ENCODE measurements around the gene ACOT12. TPM values are rescaled to one million over a fixed set of nuclear protein-coding genes. Genes with fewer than 3 reads are reported as not detected.

Gene ACOT12
- total and polyA plus RNA-seq, 2 of the 13 experiments (the other 11 are each of a cell fraction or from before 2014, with no cell fraction given) = not detected

GRCh38 chr5:81388169-81388568 is 5.8 kb downstream of the ACOT12 start:
- no peak overlapping the region for H3K4me2 ChIP-seq (ENCODE audit: low read depth, low read length)
- whole genome bisulfite sequencing (ENCODE audit: low lambda C conversion rate) = 50% methylated on average over 4 of the region's 4 CpGs
- intact Hi-C loops (cut with micrococcal nuclease; ENCODE audit: unreplicated experiment) (no loop called here), in situ Hi-C loops (cut with HindIII; ENCODE audit: extremely low pct_ligation_motif_present, low pct_unique_long_range_greater_than_20kb) (no loop called here)
- H3K4me3 ChIP-seq (replicated peaks in 1 of 3; ENCODE audit: insufficient read depth in 1 of 3, low read depth in 2 of 3, low read length in 3 of 3) = no peak overlapping the region
- no peaks in the 10 kb centered on the region for H3K79me2 ChIP-seq (ENCODE audit: insufficient read depth, low read length)
- no peaks in the 10 kb centered on the region for H3K9me3 ChIP-seq (ENCODE audit: low read length)
- no peaks in the 10 kb centered on the region for H3K4me1 ChIP-seq (ENCODE audit: insufficient read depth, low read length)
- no peaks in the 10 kb centered on the region for H3K27me3 ChIP-seq (ENCODE audit: control insufficient read depth in 1 of 2, insufficient read depth in 2 of 2, low read length in 2 of 2)
- H2AFZ ChIP-seq (ENCODE audit: low read length) = no peak overlapping the region
- H3K27ac ChIP-seq (ENCODE audit: extremely low read length, insufficient read depth, low read length) = no peak overlapping the region
- FAIRE-seq (no peak), DNase-seq (ENCODE audit: low spot score) (no peak), ATAC-seq (no peak)
- H4K20me1 ChIP-seq (ENCODE audit: insufficient read depth, low read length) = no peaks in the 10 kb centered on the region
- no TSS peak for BruUV-seq (replicated peaks)
- H3K36me3 ChIP-seq (replicated peaks in 1 of 2; ENCODE audit: control insufficient read depth in 1 of 2, insufficient read depth in 2 of 2, low read length in 2 of 2) = no peaks in the 10 kb centered on the region
- H3K9ac ChIP-seq (ENCODE audit: insufficient read depth, low read depth, low read length) = no peak overlapping the region
- POLR2A ChIA-PET = no interaction called here
- TF ChIP-seq, protein P1, sequence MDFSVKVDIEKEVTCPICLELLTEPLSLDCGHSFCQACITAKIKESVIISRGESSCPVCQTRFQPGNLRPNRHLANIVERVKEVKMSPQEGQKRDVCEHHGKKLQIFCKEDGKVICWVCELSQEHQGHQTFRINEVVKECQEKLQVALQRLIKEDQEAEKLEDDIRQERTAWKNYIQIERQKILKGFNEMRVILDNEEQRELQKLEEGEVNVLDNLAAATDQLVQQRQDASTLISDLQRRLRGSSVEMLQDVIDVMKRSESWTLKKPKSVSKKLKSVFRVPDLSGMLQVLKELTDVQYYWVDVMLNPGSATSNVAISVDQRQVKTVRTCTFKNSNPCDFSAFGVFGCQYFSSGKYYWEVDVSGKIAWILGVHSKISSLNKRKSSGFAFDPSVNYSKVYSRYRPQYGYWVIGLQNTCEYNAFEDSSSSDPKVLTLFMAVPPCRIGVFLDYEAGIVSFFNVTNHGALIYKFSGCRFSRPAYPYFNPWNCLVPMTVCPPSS (IDR thresholded peaks at IDR 0.05) = no peak
- no peak for TF ChIP-seq XRCC5 (optimal IDR thresholded peaks at IDR 0.05; ENCODE audit: low read length)
- TF ChIP-seq, protein P2, sequence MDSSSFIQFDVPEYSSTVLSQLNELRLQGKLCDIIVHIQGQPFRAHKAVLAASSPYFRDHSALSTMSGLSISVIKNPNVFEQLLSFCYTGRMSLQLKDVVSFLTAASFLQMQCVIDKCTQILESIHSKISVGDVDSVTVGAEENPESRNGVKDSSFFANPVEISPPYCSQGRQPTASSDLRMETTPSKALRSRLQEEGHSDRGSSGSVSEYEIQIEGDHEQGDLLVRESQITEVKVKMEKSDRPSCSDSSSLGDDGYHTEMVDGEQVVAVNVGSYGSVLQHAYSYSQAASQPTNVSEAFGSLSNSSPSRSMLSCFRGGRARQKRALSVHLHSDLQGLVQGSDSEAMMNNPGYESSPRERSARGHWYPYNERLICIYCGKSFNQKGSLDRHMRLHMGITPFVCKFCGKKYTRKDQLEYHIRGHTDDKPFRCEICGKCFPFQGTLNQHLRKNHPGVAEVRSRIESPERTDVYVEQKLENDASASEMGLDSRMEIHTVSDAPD (CRISPR knock-in tag; IDR thresholded peaks at IDR 0.05) = no peak
- TF ChIP-seq SIN3A (IDR thresholded peaks at IDR 0.05; ENCODE audit: borderline replicate concordance, low read depth, low read length) = no peak
- no peak for TF ChIP-seq MAZ (IDR thresholded peaks at IDR 0.05; ENCODE audit: borderline replicate concordance, low read depth, low read length)
- TF ChIP-seq MAZ (CRISPR knock-in tag; IDR thresholded peaks at IDR 0.05; ENCODE audit: low read depth) = no peak
- no peak for TF ChIP-seq AGO1 (IDR thresholded peaks at IDR 0.05; ENCODE audit: low read depth, low read length, poor library complexity, severe bottlenecking)
- no peak for TF ChIP-seq ZNF143 (CRISPR knock-in tag; IDR thresholded peaks at IDR 0.05)
- TF ChIP-seq, protein P3, sequence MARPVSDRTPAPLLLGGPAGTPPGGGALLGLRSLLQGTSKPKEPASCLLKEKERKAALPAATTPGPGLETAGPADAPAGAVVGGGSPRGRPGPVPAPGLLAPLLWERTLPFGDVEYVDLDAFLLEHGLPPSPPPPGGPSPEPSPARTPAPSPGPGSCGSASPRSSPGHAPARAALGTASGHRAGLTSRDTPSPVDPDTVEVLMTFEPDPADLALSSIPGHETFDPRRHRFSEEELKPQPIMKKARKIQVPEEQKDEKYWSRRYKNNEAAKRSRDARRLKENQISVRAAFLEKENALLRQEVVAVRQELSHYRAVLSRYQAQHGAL (CRISPR knock-in tag; IDR thresholded peaks at IDR 0.05; ENCODE audit: not compliant biosample characterization) = no peak
- TF ChIP-seq MYNN (CRISPR knock-in tag; IDR thresholded peaks at IDR 0.05; ENCODE audit: low read depth) = no peak
- TF ChIP-seq ZNF563 (CRISPR knock-in tag; IDR thresholded peaks at IDR 0.05) = no peak
- no peak for TF ChIP-seq MIER2 (CRISPR knock-in tag; IDR thresholded peaks at IDR 0.05)
- CTCF ChIA-PET (ENCODE audit: low intra/inter-chr PET ratio, low total read pairs) = no interaction called here
